Fibroblast of skin of right quadriceps (primary cell): ENCODE measurements around the gene CALCOCO1.
"Not testable (repeated sequence)": the region's sequence is repeated elsewhere in the genome, so short reads cannot be mapped to it uniquely, and the experiment has no call there.

Experiments
- DNase-seq: peaks from one replicate; pipeline ENCODE4 v3.0.0-alpha.2; 2013

CALCOCO1 gene, protein sequence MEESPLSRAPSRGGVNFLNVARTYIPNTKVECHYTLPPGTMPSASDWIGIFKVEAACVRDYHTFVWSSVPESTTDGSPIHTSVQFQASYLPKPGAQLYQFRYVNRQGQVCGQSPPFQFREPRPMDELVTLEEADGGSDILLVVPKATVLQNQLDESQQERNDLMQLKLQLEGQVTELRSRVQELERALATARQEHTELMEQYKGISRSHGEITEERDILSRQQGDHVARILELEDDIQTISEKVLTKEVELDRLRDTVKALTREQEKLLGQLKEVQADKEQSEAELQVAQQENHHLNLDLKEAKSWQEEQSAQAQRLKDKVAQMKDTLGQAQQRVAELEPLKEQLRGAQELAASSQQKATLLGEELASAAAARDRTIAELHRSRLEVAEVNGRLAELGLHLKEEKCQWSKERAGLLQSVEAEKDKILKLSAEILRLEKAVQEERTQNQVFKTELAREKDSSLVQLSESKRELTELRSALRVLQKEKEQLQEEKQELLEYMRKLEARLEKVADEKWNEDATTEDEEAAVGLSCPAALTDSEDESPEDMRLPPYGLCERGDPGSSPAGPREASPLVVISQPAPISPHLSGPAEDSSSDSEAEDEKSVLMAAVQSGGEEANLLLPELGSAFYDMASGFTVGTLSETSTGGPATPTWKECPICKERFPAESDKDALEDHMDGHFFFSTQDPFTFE

DNA sequence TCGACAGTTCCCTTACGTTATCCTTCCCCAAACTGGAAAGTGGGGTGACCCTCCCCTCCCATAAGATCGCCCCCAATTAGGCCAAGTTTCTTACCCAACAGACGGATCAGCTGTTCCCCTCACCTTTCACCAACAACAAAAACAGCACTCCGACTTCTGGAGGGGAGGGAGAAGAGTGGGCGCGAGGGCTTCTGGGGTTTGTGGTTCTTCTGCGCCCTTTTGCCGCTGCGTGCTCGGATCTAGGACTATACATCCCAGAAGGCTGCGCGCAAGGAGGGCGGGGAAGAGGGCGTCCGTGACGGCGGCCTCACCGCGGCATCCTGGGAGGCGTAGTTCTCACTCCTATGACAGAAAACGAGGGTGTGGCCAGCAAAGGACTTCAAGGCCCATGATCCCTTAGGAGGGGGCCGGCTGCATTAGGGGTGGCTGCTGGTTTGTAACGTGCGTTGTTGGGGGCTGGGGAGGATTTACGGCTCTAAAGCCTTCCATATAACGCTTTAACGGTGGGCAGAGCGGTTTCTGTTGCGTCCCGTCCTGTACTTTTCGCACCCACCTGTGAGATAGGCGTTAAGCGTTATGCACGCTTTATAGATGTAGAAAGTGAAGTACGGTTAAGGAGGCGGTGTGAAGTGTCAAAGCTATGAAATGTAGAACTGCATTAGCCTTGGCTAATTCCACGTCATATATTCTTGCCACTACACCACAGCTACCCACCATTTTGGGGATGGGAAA, at the start of gene CALCOCO1:
Gene CALCOCO1, minus strand, starts transcription at position 143 of the 732 bp plus-strand sequence. CDS start 2,210 bp downstream, outside the sequence.
- DNase-seq, result peak; percentile 98

DNA sequence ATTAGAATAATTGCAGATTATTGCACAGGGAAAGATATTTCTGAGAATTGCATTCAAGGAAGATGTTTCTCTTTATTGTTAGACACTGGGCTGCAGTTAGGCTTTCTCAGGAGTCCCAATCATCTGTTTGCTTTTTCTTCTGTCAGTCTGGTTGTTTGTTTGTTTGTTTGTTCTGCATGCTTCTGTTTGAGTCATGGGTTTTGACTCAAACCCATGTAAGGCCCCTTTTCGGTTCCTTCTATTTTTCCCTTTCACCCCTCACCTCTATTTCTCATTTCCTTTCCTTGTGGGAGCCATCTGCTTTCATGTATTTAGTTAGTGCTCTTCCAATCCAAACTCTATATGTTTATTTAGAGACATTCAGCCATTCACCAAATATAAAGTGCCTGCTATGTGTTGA, 49.6 kb upstream of the CALCOCO1 start:
- DNase-seq, result no peak

DNA sequence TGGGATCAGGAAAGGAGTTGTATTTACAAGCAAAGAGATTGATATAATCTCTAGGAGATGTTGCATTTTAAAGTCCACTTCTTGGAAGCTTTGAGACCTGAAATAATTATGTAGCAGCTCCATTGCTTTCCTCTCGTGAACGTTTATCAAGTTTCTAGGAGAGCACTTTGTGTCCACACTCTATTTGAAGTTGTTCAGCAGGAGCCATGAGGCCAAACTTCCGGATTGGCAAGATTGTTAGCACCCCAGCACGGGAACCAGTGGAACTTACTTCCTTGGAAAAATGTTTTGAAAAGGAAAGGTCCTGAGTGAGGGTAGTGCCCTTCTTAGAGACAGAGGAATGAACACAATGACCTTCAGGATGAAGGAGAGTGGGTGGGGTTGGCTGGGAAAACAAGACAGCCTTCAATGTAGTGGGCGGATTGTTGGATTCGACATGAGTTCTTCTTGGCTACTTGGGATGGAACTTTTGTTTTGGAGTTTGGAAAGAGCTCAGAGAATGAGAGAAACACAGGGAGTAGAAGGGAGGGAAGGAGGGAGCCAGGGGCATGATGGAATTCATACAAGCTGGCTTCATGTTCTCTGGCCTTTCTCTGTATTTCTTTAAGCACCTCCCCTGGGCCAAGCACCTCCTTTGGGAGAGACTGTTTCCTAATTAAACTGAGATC, 48.4 kb upstream of the CALCOCO1 start:
- no peak for DNase-seq

DNA sequence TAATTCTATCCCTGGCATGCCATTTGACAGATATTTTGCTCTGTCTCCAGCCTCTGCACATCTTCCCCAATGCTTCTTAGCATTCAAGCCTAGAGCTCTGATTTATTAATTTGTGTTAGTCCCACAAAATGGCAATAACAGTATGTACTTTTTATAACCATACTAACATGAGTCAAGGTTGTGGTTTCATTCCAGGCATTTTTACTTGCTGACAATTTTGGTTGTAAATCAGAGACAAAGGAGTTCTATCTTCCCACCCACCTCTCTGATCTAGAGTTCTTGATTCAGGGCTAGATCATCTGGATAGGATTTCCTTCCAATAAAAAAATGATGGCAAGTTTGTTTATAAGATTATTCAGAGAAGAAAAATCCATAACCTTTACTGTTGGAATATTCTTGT, 43.0 kb upstream of the CALCOCO1 start:
- DNase-seq, result peak; percentile 98

DNA sequence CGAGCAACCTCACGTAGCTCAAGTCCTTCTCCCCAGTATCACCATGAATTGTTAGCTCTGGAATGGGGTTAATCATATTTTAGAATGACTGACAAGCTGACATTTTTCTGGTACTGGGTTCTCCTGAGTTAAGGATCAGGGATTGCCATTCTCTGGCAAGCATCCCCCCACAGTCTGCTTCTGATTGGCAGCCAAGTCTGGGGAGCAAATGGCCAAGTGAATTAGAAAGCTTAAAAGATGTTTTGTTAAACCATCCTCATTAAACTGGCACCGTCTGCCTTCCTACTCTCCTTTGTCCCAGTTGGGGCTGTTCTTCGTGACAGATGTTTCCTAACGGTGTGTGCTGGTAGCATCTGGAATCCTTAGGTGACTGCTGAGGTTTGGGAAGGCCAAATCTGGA, 41.7 kb upstream of the CALCOCO1 start:
- DNase-seq, result no peak

DNA sequence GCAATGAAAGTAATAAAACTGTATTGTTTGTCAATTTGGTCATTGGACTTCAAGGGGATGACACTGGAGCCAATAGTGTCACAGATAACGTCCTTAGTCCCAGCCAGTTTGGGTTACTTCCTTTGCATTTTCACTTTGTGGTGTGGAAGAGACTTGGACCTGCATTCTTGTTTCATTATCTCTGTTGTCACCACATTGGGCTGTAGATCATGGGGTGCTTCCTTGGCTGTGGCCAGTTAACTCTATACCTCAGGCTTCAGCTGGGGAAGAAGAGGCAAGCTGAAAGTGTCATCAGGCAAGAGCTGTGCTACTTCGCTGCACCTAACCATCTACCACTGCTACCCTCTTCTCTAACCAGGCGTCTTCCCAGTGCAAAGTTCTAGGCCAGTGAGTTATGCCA, 39.6 kb upstream of the CALCOCO1 start:
- peak; percentile 34 for DNase-seq

DNA sequence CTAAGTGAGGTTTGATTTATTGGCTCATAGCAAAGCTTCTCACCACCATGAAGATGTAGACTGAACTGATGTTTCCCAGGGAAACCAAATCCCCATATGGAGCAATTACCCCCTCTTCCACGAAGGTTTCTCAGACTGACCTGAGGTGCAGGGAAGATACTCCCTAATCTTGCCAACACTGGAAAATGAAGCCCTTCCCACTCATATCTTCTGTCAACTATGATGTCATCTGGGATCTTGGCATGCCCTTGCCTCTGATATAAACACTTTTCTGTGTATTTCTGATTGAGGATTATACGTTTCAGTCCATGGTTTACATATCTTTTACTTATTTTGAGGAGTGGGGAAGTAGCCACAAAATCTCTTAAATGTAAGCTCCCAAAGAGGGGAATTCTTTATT, 38.6 kb upstream of the CALCOCO1 start:
- no peak for DNase-seq

DNA sequence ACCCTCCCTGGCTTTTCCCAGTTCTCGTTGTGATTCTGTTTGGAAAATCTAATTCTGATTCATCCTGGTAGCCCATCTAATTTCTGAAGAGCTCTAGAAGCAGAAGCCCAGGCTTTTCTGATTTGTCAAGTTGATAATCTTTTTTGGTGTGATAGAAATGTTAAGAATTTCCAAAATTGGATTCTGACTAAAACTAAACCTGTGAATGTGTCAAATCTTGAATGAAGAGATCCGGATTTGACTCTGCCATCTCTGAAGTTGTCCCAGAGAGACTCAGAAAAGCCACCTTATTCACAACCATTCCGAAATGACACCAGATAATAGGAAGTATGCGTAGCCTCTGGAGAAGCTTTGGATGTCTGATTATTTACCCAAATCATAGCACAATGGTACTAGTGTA, 37.4 kb upstream of the CALCOCO1 start:
- no peak for DNase-seq

DNA sequence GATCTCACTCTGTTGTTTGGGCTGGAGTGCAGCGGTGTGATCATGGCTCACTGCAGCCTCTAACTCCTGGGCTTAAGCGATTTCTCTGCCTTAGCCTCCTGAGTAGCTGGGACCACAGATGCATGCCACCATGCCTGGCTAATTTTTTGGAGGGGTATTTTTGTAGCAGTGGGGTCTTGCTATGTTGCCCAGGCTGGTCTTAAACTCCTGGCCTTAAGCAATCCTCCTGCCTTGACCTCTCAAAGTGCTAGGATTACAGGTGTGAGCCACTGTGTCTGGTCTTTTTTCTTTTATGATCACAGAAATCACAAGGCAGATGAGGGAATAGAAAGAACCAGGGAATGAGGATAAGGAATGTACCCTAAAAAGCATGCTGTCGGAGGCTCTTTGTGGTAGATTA, 35.5 kb upstream of the CALCOCO1 start:
- not testable (repeated sequence) for DNase-seq

DNA sequence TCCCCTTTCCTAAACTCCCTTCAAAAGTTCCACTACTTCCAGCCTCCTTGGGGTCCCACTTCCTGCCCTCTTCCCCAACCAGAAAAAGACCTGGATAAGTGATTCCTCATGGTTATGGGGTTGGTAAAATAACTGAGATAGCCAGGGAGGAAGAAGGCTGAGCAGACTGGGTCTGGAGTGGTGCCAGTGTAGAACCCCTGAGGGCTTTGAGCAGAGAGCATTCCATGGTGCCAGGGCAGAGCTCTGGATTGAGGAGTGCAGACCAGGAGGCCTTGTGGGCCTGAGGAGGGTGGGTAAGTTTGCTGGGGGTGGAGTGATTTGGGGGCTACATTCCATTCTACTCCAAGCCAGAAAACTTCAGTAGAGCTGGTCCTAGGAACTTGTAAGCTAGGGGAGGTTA, 34.1 kb upstream of the CALCOCO1 start:
- no peak for DNase-seq

DNA sequence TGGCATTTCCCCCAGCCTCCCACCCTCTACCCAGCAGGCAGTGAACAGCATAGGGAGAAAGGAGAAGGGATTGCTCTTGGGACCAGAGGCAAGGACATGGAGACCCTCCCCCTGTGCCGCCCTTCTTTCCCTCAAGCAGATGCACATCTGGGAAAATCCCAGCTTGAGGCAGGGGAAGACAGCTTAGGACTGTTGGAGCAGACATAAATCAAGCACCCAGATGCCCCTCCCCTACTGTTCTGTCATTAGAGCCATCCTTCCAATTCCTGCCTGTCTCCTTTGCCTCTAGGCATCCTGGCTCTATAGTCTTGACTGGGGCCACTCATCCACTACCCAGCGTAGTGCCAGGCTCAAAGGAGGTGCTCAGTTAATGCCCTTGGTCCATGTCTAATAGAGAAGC, 32.0 kb upstream of the CALCOCO1 start:
- no peak for DNase-seq

DNA sequence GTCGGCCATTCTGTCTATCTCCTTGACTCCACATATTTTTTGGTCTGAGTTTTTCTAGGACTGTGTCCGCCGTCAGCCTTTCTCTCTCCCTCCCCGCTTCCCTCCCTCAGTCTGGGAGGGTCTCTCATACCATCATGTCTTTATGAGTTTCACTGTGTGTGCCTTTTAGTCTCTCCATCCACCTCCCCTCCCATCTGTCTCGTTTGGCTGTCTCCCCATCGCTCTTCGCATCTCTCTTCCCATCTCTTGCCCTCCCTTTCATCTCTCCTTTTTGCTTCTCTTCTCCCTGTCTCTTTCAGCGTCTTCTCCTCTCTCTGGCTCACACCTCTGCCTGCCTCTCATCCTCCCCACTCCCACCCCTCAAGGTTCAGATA, 31.5 kb upstream of the CALCOCO1 start:
- no peak for DNase-seq

DNA sequence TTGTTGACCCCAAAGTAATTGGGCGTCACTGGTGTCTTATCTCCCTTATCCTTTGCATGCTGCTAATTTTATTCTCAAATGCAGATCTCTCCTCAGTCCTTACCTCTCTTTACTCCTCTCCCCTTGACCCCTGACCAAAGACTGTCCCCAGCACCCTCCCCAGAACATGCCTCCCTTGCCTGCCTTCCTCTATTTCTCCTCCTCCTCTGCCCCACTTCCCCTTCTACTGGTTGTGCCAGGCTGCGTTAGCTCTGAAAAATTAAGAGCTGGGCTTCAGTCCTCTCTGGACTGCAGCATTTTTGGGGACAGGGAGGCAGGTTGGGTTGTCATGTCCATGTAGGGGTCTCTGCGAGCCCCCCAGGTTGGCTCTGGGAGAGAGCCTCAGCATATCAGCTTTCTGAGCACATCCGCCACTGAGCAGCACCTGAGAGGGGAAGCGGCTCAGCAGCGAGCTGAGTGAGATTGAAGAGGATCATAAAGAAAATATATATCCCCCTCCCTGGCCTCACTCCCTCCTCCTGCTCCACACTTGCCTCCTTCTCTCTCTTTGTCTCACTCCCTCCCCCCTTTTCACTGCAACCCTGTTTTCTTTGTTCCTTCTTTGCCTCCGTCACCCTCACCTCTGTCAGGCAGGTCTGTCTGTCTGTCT, 31.0 kb upstream of the CALCOCO1 start:
- no peak for DNase-seq

DNA sequence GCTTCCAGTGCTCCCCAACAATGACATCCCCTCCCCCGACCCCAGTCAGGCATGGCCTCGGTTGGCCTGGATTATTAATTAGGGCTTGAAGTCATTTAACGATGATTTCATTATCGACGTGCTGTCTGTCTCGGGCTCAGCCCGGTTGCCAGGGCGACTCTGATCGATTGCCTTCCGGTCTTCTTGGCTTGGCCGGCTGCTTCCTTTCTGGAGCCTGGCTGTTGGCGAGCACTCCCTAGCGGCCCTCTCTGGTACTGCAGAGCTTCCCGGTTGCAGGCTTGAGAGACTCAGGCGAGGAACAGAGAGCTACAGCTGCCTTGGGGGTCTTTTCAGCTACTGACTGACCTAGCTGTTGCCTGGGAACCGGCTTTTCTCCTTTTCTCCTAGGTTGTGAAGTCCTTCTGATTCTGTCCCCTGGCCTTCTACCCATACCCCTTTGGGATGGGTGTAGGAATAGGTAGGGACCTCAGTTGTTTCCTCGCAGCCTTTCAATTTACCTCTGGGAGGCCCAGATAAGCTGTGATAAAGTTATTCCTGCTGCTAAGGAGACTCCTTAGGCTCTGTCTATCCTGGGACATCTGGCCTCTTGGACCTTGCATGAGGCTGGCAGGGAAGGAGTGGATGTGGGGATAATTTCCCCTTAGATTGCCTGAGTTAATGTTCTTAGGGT, 30.0 kb upstream of the CALCOCO1 start:
- peak; percentile 54 for DNase-seq

DNA sequence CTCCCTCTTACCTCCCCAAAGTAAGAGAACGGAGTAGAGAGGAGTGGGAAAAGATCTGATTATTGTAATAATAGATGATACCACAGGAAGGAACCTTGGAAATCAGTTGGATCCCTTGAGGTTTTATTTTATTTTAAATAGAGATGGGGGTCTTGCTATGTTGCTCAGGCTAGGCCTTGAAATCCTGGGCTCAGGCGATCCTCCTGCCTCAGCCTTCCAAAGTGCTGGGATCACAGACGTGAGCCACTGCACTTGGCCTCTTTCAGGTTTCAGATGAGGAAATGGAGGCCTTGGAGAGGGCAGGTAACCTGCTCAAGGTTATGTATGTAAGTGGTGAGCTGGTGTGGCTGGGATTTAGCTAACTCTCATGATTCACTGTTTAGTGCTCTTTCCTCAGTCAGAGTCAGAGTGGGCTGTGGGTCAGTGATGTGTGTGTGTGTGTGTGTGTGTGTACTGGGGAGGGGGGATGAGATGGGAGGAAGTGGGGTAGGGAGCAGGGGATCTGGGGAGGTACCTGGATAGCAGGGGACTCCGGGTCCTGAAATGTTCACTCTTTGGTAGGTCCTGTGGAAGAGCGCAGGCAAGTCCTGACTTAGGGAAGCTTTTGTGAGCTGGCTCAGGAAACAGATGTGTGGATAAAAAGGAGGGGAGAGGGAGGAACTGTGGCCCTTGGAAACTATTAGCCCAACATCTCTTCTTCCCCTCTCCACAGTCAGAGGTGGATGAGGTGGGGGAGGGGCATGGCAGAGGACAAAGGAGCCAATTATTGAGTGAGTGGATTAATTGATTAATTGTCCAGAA, 29.2 kb upstream of the CALCOCO1 start:
- no peak for DNase-seq

DNA sequence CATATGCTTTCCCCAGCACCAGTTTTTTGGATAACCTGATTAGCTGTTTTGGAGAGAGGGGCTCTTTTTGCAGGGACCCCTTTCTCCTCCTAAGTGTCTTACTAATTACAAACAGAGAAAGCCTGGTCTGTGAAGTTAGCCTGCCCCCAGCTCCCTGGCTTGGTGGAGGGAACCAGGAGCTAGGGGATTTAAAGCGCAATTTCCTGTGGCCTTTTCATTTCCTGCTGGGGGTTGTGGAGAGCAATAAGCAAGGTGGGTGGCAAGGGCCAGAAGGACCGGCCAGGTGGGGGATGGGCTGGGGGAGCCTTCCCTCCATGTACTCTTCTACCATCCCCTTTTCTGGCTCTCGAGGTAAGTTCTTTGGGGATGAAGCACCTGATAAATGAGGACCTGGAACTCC, 28.6 kb upstream of the CALCOCO1 start:
- DNase-seq, result no peak

DNA sequence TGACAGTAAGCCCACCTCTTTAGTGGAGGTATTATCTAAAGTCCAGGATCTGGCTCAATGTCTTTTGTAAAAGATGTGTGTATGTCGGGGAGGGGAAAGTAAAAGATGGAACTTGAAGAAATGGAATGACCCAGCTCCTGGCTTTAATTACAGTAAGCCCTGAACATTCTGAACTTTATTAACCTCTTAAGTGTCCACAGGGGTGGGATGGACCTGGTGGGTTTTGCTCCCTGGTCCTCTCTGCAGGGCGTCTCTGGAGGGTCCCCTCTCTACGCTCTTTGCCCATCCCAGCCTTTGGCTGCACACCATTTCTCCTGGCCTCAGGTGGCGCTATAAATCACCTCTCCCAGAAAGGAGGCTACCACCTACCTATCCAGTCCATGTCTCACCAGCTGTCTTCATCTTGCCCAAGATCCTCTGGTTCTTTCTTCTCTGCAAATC, 28.2 kb upstream of the CALCOCO1 start:
- DNase-seq, result no peak

DNA sequence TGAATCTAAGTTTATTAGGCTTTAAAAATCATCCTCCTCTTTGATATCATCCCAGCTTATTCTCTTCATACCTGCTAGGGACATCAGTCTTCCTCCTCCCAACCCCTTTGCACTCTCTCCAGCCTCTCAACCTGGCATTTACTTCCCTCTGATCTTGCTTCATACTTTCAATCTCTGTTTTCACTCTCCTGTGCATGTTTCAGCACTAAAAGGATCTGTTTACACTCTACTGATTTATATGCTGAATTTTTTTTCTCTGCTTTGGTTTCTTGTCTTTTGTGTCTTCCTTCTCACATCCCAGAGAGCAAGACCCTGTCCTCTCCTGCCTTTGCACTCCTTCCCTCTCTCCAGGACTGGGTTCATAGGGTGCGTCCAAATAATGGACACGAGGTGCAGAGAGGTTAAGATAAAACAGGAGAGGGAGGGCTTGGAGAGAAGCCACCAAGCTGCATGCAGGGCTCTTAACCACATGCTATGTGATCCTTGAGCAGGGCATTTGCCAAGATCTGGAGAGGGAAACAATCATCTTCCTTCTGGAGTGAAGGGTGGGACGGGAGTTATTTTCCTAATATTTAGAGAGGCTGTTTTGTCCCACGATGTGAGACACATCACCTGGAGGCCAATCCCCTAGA, 27.5 kb upstream of the CALCOCO1 start:
- peak; percentile 52 for DNase-seq

DNA sequence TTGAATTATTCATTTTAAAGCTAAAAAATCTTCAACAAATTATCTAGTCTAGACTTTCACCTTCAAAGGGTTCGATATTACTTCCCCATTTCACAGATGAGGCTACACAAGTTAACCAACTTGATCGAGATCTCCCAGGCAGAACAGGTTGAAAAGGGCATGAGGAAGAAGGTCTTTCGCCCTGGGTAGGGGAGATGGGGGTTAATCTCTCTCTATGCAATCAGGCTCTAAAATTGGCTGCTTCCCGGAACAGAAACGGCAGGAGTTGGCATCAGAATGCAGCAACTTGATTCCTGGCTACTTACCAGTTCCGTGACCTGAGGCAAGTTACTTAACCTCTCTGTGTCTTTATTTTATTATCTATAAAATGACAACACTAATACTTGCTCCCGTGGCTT, 26.9 kb upstream of the CALCOCO1 start:
- no peak for DNase-seq

DNA sequence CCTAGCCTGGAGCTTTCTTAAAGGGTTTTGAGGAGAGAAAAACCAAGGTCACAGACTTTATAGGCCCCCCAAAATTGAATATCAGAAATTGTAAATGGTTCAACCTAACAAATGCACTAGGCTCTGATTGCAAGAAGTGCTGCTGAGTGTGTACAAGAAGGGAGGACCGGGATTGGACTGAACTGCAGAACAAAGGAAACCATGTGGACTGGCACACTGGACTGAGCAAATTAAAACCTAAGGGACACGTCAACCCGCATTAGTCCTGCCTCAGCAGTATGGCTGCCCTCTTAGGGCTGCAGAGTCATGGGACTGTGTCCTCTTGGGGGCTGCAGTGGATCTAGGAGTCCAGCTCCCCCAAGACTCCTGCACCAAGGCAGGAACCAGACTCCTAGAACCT, 25.4 kb upstream of the CALCOCO1 start:
- DNase-seq, result no peak

DNA sequence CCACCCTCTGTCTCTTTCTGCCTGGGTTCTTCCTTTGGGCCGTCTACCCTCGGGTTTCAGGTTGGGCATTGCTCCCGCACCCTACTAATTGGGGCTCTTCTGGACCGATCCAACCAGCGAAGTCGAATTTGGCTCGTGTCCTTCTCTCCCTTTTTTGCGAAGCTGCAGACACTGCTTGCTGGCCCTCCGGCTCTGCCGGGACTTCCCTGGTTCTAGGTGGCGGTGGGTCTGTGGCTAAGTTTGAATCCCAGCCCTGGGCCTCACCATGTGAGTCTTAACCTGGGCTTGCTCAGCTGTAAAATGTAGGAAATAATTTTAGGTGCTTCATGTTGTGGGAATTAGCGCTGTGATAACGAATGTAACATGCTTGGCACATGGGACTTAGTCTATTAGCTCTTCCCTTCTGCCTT, 24.9 kb upstream of the CALCOCO1 start:
- DNase-seq, result no peak
